ENCODE results near the gene RINL.

- TF ChIP-seq EZH2 (IDR thresholded peaks at IDR 0.05; ENCODE audit: borderline replicate concordance, low read depth, low read length, poor library complexity, severe bottlenecking), result no peak
- TF ChIP-seq, protein P1, sequence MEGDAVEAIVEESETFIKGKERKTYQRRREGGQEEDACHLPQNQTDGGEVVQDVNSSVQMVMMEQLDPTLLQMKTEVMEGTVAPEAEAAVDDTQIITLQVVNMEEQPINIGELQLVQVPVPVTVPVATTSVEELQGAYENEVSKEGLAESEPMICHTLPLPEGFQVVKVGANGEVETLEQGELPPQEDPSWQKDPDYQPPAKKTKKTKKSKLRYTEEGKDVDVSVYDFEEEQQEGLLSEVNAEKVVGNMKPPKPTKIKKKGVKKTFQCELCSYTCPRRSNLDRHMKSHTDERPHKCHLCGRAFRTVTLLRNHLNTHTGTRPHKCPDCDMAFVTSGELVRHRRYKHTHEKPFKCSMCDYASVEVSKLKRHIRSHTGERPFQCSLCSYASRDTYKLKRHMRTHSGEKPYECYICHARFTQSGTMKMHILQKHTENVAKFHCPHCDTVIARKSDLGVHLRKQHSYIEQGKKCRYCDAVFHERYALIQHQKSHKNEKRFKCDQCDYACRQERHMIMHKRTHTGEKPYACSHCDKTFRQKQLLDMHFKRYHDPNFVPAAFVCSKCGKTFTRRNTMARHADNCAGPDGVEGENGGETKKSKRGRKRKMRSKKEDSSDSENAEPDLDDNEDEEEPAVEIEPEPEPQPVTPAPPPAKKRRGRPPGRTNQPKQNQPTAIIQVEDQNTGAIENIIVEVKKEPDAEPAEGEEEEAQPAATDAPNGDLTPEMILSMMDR (conservative IDR thresholded peaks at IDR 0.05; ENCODE audit: low read depth, low read length), result no peak
These were observed 40.5 kb upstream of the RINL start for GRCh38 chr19:38918526-38918925.

Data from A673 (cell line).